ENCODE measurements around the gene DLGAP3. TPM values are rescaled to one million over a fixed set of nuclear protein-coding genes. Genes with fewer than 3 reads are reported as not detected.

DLGAP3 gene
- total RNA-seq, 2 donors from 2014 or later: 0.14 to 7.1 TPM

DNA sequence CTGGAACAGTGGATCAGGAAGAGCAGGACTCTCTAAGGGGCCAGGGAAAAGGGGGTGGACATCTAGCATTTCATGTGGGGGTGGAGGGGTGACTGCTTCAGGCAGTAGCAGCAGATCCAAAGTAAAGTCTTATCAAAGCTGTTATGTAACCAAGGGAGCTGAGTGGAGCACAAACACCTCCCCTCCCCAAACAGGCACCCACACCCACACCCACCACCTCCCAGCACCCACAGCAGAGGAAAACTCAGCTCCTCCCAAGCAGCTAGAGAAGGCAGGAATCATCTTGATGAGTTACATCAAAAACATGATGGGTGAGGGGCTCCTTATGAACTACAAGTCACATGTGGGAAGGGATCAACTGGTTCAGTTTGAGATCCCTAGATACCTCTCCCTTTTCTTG, 6.0 kb downstream of the DLGAP3 start:
- peaks cover 12% of the 10 kb centered on the region for H3K27me3 ChIP-seq (replicated peaks; ENCODE audit: insufficient read depth)
- TF ChIP-seq POLR2AphosphoS5 (IDR thresholded peaks at IDR 0.05) (no peak), POLR2A (IDR thresholded peaks at IDR 0.05) (no peak)
- TF ChIP-seq, protein P1, sequence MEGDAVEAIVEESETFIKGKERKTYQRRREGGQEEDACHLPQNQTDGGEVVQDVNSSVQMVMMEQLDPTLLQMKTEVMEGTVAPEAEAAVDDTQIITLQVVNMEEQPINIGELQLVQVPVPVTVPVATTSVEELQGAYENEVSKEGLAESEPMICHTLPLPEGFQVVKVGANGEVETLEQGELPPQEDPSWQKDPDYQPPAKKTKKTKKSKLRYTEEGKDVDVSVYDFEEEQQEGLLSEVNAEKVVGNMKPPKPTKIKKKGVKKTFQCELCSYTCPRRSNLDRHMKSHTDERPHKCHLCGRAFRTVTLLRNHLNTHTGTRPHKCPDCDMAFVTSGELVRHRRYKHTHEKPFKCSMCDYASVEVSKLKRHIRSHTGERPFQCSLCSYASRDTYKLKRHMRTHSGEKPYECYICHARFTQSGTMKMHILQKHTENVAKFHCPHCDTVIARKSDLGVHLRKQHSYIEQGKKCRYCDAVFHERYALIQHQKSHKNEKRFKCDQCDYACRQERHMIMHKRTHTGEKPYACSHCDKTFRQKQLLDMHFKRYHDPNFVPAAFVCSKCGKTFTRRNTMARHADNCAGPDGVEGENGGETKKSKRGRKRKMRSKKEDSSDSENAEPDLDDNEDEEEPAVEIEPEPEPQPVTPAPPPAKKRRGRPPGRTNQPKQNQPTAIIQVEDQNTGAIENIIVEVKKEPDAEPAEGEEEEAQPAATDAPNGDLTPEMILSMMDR (IDR thresholded peaks at IDR 0.05): no peak

DNA sequence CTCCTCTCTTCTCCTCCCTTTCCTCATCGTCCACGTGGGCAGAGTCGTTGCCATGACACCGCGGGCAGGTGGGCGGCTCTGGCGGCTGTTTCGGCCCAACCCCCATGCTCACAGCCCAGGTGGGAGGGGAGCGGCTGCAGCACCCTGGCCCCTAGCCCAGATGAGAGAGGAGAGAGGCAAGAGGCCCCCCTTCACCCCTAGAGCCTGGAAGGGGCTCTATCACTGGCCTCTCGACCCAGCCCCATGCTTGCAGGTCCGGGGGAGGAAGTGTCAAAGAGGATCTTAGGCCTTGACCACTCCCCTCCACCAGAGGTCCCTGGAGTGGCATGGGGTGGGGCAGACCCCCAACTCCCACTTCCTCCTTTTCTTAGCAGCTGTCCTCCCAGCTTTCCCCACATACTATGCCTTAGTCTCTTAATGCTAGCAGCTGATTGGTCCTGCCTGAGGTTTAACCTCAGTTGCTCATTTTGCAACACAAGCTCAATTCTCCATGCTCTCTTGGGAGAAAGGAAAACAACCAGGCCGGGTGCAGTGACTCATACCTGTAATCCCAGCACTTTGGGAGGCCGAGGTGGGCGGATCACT, 10.4 kb downstream of the DLGAP3 start:
- TF ChIP-seq POLR2A (IDR thresholded peaks at IDR 0.05) (no peak), POLR2AphosphoS5 (IDR thresholded peaks at IDR 0.05) (no peak)
- TF ChIP-seq, protein P1 (IDR thresholded peaks at IDR 0.05): no peak
- DNase-seq (ENCODE audit: low spot score): no peak
- peaks cover 4% of the 10 kb centered on the region for H3K27me3 ChIP-seq (replicated peaks; ENCODE audit: insufficient read depth)
- no peak overlapping the region for H3K27ac ChIP-seq
- no peaks in the 10 kb centered on the region for H3K36me3 ChIP-seq
- no peaks in the 10 kb centered on the region for H3K4me1 ChIP-seq (replicated peaks)
- intact Hi-C loops (cut with DNase I): no loop called here
- no peaks in the 10 kb centered on the region for H3K9me3 ChIP-seq
- no peak overlapping the region for H3K4me3 ChIP-seq
- 10% methylated on average over 14 of the region's 14 CpGs for WGBS

More for the DNA sequence above, 6.0 kb downstream of the DLGAP3 start:
- Histone ChIP-seq H3K27ac (no peak overlapping the region), H3K36me3 (no peaks in the 10 kb centered on the region), H3K4me1 (replicated peaks) (no peaks in the 10 kb centered on the region), H3K9me3 (no peaks in the 10 kb centered on the region), H3K4me3 (no peak overlapping the region)
- intact Hi-C loops (cut with DNase I): no loop called here
- DNase-seq (ENCODE audit: low spot score): no peak

DNA sequence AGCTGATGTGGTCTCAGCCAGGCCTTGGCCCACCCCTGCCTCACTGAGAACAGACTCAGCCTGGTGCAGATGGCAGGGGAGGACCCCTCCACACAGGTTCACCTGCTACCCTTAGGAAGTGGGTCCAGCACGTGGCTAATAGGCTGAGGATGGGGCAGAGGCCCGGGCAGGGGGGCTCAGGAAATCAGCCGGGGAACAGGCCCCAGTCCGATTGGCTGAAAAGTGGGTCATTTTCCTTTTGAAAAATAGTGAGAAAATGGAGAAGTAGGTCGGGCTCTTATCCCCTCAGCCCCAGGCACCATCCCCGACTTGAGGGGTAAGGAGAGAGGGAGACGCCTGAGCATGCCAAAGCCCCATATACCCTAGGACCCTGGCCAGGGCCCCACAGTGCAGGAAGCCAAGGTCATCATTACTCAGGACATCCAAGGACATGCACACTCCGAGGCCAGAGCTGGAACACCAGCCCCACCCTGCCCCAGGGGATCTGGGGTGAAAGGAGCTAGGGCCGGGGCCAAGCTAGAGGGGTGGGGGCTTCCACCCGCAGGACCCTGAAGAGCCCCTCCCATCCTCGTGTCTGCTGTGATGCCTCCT, 11.0 kb downstream of the DLGAP3 start:
- intact Hi-C loops (cut with DNase I): no loop called here
- Histone ChIP-seq H3K36me3 (no peaks in the 10 kb centered on the region), H3K9me3 (no peaks in the 10 kb centered on the region), H3K27ac (no peak overlapping the region), H3K4me1 (replicated peaks) (no peaks in the 10 kb centered on the region), H3K27me3 (replicated peaks; ENCODE audit: insufficient read depth) (peaks cover 4% of the 10 kb centered on the region), H3K4me3 (no peak overlapping the region)
- no peak for TF ChIP-seq POLR2AphosphoS5 (IDR thresholded peaks at IDR 0.05)
- TF ChIP-seq POLR2A (IDR thresholded peaks at IDR 0.05): no peak
- TF ChIP-seq, protein P1 (IDR thresholded peaks at IDR 0.05): no peak
- no peak for DNase-seq (ENCODE audit: low spot score)
- 25% methylated on average over 11 of the region's 11 CpGs for WGBS

DNA sequence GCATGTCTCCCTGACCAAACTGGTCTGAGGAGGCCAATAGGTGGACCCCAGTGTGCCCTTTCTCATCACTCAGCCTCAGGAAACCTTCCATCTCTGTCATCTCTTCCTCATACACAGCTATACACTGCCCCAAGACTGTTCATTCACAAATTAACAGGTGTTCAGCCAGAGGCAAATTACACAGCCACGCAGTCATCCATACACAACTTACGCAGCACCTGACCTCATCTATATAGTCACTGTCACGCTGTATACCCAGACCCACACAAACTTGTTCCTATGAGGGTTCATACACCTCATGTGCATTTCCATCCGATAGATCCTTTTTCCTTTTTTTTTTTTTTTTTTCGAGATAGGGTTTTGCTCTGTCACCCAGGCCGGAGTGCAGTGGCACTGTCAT, 12.4 kb downstream of the DLGAP3 start:
- TF ChIP-seq, protein P1 (IDR thresholded peaks at IDR 0.05): no peak
- TF ChIP-seq POLR2AphosphoS5 (IDR thresholded peaks at IDR 0.05): no peak
- TF ChIP-seq POLR2A (IDR thresholded peaks at IDR 0.05): no peak
- Histone ChIP-seq H3K36me3 (no peaks in the 10 kb centered on the region), H3K27ac (no peak overlapping the region), H3K4me1 (replicated peaks) (no peaks in the 10 kb centered on the region), H3K9me3 (no peaks in the 10 kb centered on the region), H3K4me3 (no peak overlapping the region), H3K27me3 (replicated peaks; ENCODE audit: insufficient read depth) (peaks cover 4% of the 10 kb centered on the region)
- DNase-seq (ENCODE audit: low spot score): no peak
- intact Hi-C loops (cut with DNase I): no loop called here
- 94% methylated on average over 6 of the region's 6 CpGs for WGBS

DNA sequence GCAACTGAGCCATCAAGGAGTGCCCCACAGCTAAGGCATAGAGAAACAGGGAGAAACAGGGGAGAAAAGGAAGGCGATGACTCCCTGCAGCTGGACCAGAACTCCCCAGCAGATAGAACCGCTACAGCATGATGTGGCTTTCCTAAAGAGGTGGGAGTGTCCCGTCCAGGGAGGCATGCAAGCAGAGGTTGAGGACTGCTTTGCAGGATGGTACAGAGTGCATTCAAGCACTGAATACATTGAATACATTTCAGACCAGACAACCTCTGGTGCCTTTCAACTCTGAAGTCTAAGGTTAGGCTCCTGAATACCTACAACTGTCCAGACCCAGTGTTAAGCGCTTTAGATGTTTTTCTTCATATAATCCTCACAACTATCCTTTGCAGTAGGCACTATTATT, 13.3 kb downstream of the DLGAP3 start:
- no peaks in the 10 kb centered on the region for H3K9me3 ChIP-seq
- TF ChIP-seq, protein P1 (IDR thresholded peaks at IDR 0.05): no peak
- TF ChIP-seq POLR2A (IDR thresholded peaks at IDR 0.05): no peak
- intact Hi-C loops (cut with DNase I): no loop called here

More for the DNA sequence above, 13.3 kb downstream of the DLGAP3 start:
- Histone ChIP-seq H3K27me3 (replicated peaks; ENCODE audit: insufficient read depth) (peaks cover 4% of the 10 kb centered on the region), H3K4me3 (no peak overlapping the region), H3K27ac (no peak overlapping the region), H3K36me3 (no peaks in the 10 kb centered on the region), H3K4me1 (replicated peaks) (no peaks in the 10 kb centered on the region)
- WGBS: 90% methylated on average over 4 of the region's 4 CpGs
- no peak for DNase-seq (ENCODE audit: low spot score)

All from prostate gland (tissue), 2 donors.